Activated CD4-positive, alpha-beta T cell treated with anti-CD3 and anti-CD28 coated beads for 36 hours (primary cell): ENCODE data around the gene PTGER4. TPM values are rescaled to one million over a fixed set of nuclear protein-coding genes. Genes with fewer than 3 reads are reported as not detected.
"Not testable (repeated sequence)": the region's sequence is repeated elsewhere in the genome, so short reads cannot be mapped to it uniquely, and the experiment has no call there.

Experiments used
- ATAC-seq: fragments of 200-7000 bp; cut with Tn5 transposase; one replicate; pipeline ENCODE4 v1.10.0; 2021; ENCODE audit warnings: mild to moderate bottlenecking, moderate library complexity
- CTCF ChIA-PET: fragments of 350-600 bp; sonication (Branson Sonifier 250); formaldehyde crosslinking; loops from one replicate; lab custom pipeline; 2021; ENCODE audit warnings: antibody characterized with exemption; lab: Charles Lee
- POLR2A ChIA-PET: fragments of 350-600 bp; sonication (Branson Sonifier 250); formaldehyde crosslinking; loops from one replicate; lab custom pipeline; 2021; ENCODE audit warnings: antibody characterized with exemption, inconsistent platforms; lab: Charles Lee
- DNase-seq: peaks from one replicate; pipeline ENCODE4 v3.0.0-alpha.2; 2020
- H3K27ac Mint-ChIP-seq: one replicate; pipeline ENCODE4 v1.8.0; 2021; ENCODE audit warnings: mixed read lengths
- H3K27me3 Mint-ChIP-seq: one replicate; pipeline ENCODE4 v1.8.0; 2021; ENCODE audit warnings: mixed read lengths
- H3K36me3 Mint-ChIP-seq: one replicate; pipeline ENCODE4 v1.8.0; 2021; ENCODE audit warnings: low read depth, mixed read lengths
- H3K4me1 Mint-ChIP-seq: one replicate; pipeline ENCODE4 v1.8.0; 2021; ENCODE audit warnings: mixed read lengths
- H3K4me3 Mint-ChIP-seq: one replicate; pipeline ENCODE4 v1.8.0; 2021; ENCODE audit warnings: mild to moderate bottlenecking, moderate library complexity, mixed read lengths
- H3K9me3 Mint-ChIP-seq: one replicate; pipeline ENCODE4 v1.8.0; 2021; ENCODE audit warnings: low read depth, mixed read lengths
- intact Hi-C, 2 experiments: fragments of 100-400 bp; cut with DNase I in 1 of 2; cut with micrococcal nuclease in 1 of 2; formaldehyde crosslinking; loops; one replicate each; pipeline versions ENCODE4 v1.14.2 to v1.15.1; 2022 to 2024; cut with DNase I, micrococcal nuclease
- total RNA-seq, 2 experiments: library from RNA; stranded (reverse); gene quantifications; one replicate each; pipeline ENCODE4 v1.2.3, GENCODE V29; 2021

PTGER4 gene
- total RNA-seq, 2 experiments from 2014 or later, result 71.7 to 91.2 TPM

DNA sequence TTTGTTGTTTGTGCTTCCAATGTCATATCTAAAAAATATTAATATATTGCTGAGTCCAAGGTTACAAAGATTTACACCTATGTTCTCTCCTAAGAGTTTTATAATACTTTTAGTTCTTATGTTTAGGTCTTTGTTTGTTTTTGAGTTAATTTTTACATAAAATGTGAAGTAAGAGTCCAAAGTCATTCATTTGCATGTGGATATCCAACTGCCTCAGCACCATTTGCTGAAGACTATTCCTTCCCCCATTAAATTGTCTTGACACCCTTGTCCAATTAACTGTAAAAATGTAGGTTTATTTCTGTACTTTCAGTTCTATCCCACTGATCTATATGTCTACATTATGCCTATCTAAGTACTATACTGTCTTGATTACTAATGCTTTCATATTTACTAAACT lies 40.4 kb downstream of the PTGER4 start:
- ChIA-PET CTCF (no interaction called here), POLR2A (no interaction called here)
- ATAC-seq (no peak), DNase-seq (no peak)
- no peaks in the 10 kb centered on the region for H3K27me3 Mint-ChIP-seq
- peaks cover 13% of the 10 kb centered on the region for H3K4me1 Mint-ChIP-seq
- peaks cover 48% of the 10 kb centered on the region for H3K36me3 Mint-ChIP-seq
- H3K4me3 Mint-ChIP-seq, result no peak overlapping the region
- H3K27ac Mint-ChIP-seq, result no peak overlapping the region
- intact Hi-C loops, result no loop called here
- no peaks in the 10 kb centered on the region for H3K9me3 Mint-ChIP-seq

DNA sequence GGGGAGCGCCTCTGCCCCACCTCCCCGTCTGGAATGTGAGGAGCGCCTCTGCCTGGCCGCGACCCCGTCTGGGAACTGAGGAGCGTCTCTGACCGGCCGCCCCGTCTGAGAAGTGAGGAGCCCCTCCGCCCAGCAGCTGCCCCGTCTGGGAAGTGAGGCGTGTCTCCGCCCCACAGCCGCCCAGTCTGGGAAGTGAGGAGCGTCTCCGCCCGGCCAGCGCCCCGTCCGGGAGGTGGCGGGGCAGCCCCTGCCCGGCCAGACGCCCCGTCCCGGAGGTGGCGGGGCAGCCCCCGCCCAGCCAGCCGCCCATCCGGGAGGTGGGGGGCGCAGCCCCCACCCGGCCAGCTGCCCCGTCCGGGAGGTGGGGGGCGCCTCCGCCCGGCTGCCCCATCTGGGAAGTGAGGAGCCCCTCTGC lies 42.8 kb downstream of the PTGER4 start:
- H3K36me3 Mint-ChIP-seq, result peaks cover 50% of the 10 kb centered on the region
- POLR2A ChIA-PET, ATAC-seq, intact Hi-C loops, H3K4me3 Mint-ChIP-seq, H3K27ac Mint-ChIP-seq, H3K9me3 Mint-ChIP-seq, H3K4me1 Mint-ChIP-seq, DNase-seq, H3K27me3 Mint-ChIP-seq, CTCF ChIA-PET: not testable (repeated sequence)

DNA sequence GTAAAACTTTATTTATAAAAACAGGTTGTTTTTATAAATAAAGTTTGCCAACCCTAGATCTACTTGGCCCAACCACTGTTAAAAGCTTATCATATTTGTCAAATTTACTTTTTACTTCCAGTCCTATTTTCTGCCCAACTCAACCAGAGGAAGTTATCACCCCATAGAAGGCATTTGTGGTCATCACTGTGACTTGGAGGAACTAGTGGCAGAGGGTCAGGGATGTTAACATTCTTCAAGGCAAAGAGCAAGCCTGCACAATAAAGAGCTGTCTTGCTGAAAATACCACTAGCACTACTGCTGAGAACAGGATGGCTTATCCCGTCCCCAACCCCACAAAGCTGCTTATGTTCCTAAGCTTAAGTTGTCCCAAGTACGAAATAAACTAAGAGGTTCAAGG lies 53.7 kb downstream of the PTGER4 start:
- Mint-ChIP-seq H3K4me3 (no peak overlapping the region), H3K36me3 (peaks cover 21% of the 10 kb centered on the region), H3K4me1 (peaks cover 25% of the 10 kb centered on the region), H3K9me3 (no peaks in the 10 kb centered on the region), H3K27me3 (no peaks in the 10 kb centered on the region), H3K27ac (no peak overlapping the region)
- CTCF ChIA-PET, result interaction anchor here (0.9 to 3.6 kb wide), 6 partner anchors 9 to 787 kb away, joined by 3 to 17 read pairs (median 4); no protein-coding TSS in a partner anchor
- POLR2A ChIA-PET, result no interaction called here
- DNase-seq (no peak), ATAC-seq (no peak)
- intact Hi-C loops, result no loop called here

DNA sequence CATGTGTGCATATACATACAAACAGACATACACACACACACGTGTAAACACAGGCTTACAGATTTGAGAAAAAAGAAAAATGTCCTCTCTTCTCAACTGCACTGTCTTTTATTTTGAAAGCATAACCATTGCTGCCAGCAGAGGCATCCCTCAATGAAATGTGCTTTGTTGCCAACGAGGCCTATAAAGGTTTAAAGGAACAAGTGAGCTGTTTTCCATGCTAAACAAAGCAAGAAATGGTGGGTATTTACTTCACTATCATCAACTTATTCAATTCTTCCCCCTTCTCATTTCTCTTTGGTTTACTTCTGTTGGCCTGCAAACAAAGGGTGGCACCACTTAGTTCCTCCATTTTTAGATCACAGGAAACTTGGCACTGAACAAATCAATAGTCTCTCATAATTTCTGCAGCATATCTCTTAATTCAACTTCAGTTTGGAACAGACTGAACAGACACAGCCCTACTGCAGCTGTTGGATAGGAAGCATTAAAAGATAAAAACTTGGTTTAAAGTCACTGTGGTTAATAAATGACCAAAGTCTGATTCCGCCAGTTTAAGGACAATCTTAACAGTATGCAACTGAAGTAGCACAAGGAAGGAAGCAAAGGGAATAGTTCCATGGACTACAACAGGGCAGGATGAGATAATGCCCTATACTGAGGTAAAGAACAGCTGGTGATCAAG lies 54.3 kb downstream of the PTGER4 start:
- CTCF ChIA-PET, result interaction anchor here (0.6 to 3.6 kb wide), 7 partner anchors 10 to 788 kb away, joined by 3 to 17 read pairs (median 4); no protein-coding TSS in a partner anchor
- Mint-ChIP-seq H3K36me3 (peaks cover 23% of the 10 kb centered on the region), H3K27ac (no peak overlapping the region), H3K4me1 (peaks cover 25% of the 10 kb centered on the region), H3K27me3 (no peaks in the 10 kb centered on the region), H3K4me3 (no peak overlapping the region), H3K9me3 (no peaks in the 10 kb centered on the region)
- POLR2A ChIA-PET, result interaction anchor here (0.6 kb wide), 1 partner anchor 647 kb away, joined by 3 read pairs; no protein-coding TSS in a partner anchor
- ATAC-seq, result no peak
- no peak for DNase-seq
- intact Hi-C loops, result loop anchor here in 1 of 2 experiments (2.0 kb wide), 1 partner anchor 45 kb away; no protein-coding TSS in a partner anchor

DNA sequence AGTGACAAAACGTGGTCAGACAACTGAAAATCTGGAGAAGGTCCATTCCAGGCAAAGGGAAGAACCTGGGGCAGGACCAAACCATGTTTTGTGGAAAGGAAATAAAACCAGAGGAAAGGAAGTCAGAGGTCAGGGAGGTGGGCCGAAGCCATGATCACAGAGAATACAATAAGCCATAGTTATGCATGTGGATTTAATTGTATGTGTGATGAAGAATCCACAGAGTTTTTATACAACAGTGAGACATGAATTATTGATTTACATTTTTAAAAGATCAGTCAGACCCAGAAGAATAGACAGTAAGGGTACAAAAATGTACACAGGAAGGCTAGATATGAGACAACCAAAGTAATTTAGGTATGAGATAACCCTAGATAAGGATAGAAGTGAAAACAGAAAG lies 55.3 kb downstream of the PTGER4 start:
- H3K27ac Mint-ChIP-seq, result peak overlapping the region; percentile 69
- ATAC-seq (peak; percentile 36), DNase-seq (no peak)
- no peak overlapping the region for H3K4me3 Mint-ChIP-seq
- POLR2A ChIA-PET, result interaction anchor here (0.6 kb wide), 1 partner anchor 648 kb away, joined by 3 read pairs; no protein-coding TSS in a partner anchor
- H3K36me3 Mint-ChIP-seq, result peaks cover 28% of the 10 kb centered on the region
- CTCF ChIA-PET, result interaction anchor here (0.6 to 3.6 kb wide), 11 partner anchors 8 to 1017 kb away, joined by 3 to 17 read pairs (median 3); no protein-coding TSS in a partner anchor
- intact Hi-C loops, result loop anchor here (2.0 to 5.0 kb wide), 5 partner anchors 46 to 1158 kb away; no protein-coding TSS in a partner anchor
- peaks cover 3% of the 10 kb centered on the region for H3K9me3 Mint-ChIP-seq
- H3K4me1 Mint-ChIP-seq, result peaks cover 25% of the 10 kb centered on the region
- H3K27me3 Mint-ChIP-seq, result no peaks in the 10 kb centered on the region

DNA sequence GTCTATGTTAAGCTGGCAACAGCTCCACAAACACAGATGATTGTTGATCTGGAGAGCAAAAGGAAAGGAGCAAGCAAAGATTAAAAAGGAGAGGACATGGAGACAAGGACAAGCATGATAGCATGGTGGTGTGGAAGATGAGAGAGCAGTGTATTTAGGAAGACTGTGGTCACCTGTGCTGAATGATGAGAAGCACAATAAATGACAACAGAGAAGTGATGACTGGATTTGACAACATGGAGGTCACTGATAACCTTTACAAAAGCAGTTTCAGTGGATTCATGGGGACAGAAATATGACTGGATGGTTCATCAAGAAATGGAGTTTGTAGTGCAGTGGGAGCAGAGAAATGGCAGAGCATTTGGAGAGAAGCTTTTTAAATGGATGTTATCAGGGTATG lies 55.9 kb downstream of the PTGER4 start:
- DNase-seq, result no peak
- Mint-ChIP-seq H3K4me1 (peaks cover 22% of the 10 kb centered on the region), H3K27me3 (no peaks in the 10 kb centered on the region), H3K9me3 (peaks cover 7% of the 10 kb centered on the region), H3K36me3 (peaks cover 32% of the 10 kb centered on the region), H3K27ac (peak overlapping the region; percentile 69), H3K4me3 (no peak overlapping the region)
- ChIA-PET POLR2A (no interaction called here), CTCF (interaction anchor here (0.6 to 3.6 kb wide), 12 partner anchors 9 to 1162 kb away, joined by 3 to 17 read pairs (median 3); no protein-coding TSS in a partner anchor)
- intact Hi-C loops, result loop anchor here (1.0 to 5.0 kb wide), 11 partner anchors 47 to 1158 kb away; no protein-coding TSS in a partner anchor
- peak; percentile 31 for ATAC-seq

DNA sequence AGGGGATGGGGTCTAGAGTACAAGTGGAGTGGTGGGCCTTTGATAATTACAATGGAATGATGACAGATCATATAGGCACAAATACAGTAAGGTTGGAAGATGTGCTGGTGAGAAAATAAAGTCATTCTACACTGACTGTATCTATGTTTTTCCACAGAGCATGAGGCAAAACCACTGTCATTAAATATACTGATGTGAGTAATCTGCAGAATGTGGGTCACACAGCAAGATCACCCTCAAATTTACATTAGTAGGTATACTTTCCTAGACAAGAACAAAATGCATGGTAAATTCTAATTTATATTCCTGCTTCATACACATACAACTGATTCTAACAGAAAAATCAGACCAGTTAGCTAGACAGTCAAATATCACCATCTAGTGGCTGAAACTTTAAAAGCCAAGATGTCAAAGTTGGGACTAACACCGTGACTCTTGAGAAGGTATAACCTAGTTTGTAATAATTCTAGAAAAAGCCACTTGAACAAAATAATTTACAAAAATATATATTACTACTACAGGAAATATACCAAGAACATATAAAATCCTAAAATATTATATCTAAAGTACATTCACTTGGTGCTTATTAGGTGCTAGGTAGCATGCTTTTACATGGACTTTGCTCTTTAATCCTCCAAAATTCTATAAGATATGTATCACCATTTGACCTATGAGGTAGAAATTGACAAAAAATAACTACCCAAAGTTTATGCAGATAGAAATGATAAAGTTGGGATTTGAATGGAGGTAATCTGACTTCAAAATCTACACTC lies 56.6 kb downstream of the PTGER4 start:
- Mint-ChIP-seq H3K9me3 (peaks cover 14% of the 10 kb centered on the region), H3K36me3 (peaks cover 39% of the 10 kb centered on the region), H3K27ac (peak overlapping the region; percentile 69), H3K27me3 (no peaks in the 10 kb centered on the region), H3K4me1 (peaks cover 22% of the 10 kb centered on the region), H3K4me3 (no peak overlapping the region)
- ChIA-PET POLR2A (no interaction called here), CTCF (interaction anchor here (0.6 to 3.6 kb wide), 8 partner anchors 10 to 1163 kb away, joined by 3 to 17 read pairs (median 3); no protein-coding TSS in a partner anchor)
- intact Hi-C loops, result loop anchor here (1.0 to 5.0 kb wide), 10 partner anchors 48 to 1159 kb away; no protein-coding TSS in a partner anchor
- DNase-seq (no peak), ATAC-seq (peak; percentile 72)

DNA sequence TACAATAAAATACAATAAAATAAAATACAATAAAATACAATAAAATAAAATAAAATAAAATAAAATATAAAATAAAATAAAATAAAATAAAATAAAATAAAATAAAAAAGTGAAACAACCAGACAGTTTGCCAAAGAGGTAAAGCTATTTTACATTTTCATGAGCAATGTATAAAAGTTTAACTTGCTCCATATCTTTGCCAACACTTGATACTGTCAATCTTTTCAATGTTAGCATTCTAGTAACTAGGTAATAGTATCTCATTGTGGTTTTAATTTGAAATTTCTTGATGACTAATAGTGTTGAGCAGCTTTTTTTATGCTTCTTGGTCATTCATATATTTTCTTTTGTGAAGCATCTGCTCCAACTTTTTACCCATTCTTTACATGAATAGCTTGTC lies 58.8 kb downstream of the PTGER4 start:
- Mint-ChIP-seq H3K27me3 (no peaks in the 10 kb centered on the region), H3K4me3 (no peak overlapping the region), H3K27ac (no peak overlapping the region), H3K36me3 (peaks cover 46% of the 10 kb centered on the region), H3K4me1 (peaks cover 26% of the 10 kb centered on the region), H3K9me3 (peaks cover 14% of the 10 kb centered on the region)
- ChIA-PET POLR2A (no interaction called here), CTCF (interaction anchor here (0.9 to 1.3 kb wide), 6 partner anchors 8 to 1025 kb away, joined by 3 to 5 read pairs (median 4); no protein-coding TSS in a partner anchor)
- intact Hi-C loops, result loop anchor here (5.0 kb wide), 4 partner anchors 139 to 1161 kb away; no protein-coding TSS in a partner anchor
- ATAC-seq (no peak), DNase-seq (no peak)

Other genes starting within 250 kb of the PTGER4 start
- 10 to 100 TPM; 31.4 to 31.7 TPM for gene TTC33, start 76.0 kb downstream of the PTGER4 start, total RNA-seq
- 10 to 100 TPM; 46.9 to 63.9 TPM for gene PRKAA1, start 118.5 kb downstream of the PTGER4 start, total RNA-seq
- 1,000 to 10,000 TPM; 1,915 to 1,951 TPM for gene RPL37, start 155.3 kb downstream of the PTGER4 start, total RNA-seq
- 1 to 10 TPM; 1.5 to 1.7 TPM for gene CARD6, start 161.5 kb downstream of the PTGER4 start, total RNA-seq
- not detected for gene C7, start 229.6 kb downstream of the PTGER4 start, total RNA-seq